ENCODE results near the gene ZNF593OS. TPM values are rescaled to one million over a fixed set of nuclear protein-coding genes. Genes with fewer than 3 reads are reported as not detected.
A peak's percentile ranks its signal among the peaks of the same experiment; 100 is the strongest.

The ZNF593OS gene
- polyA plus RNA-seq, 3 donors, result 0.50 to 0.59 TPM; not detected in 1

- Histone ChIP-seq H3K4me3 (replicated peaks in 1 of 3; ENCODE audit: low read depth in 2 of 3, low read length in 3 of 3) (no peak within 1 kb of the TSS), H2AFZ (ENCODE audit: insufficient read depth, low read depth, low read length, poor library complexity, severe bottlenecking) (no peak within 1 kb of the TSS), H4K20me1 (ENCODE audit: insufficient read depth, low read length) (no peaks in the 10 kb centered on the region), H3K4me2 (replicated peaks; ENCODE audit: extremely low read depth, low read length, poor library complexity, severe bottlenecking) (no peak within 1 kb of the TSS), H3K27me3 (ENCODE audit: control insufficient read depth in 2 of 2, insufficient read depth in 2 of 2, low read length in 2 of 2) (peaks cover 18 to 66% of the 10 kb centered on the region in 2 donors), H3K79me2 (ENCODE audit: insufficient read depth, low read length) (no peaks in the 10 kb centered on the region), H3K27ac (ENCODE audit: low read depth in 1 of 2, low read length in 2 of 2) (no peak within 1 kb of the TSS), H3K9ac (ENCODE audit: insufficient read depth, low read length, poor library complexity, severe bottlenecking) (no peak within 1 kb of the TSS), H3K9me3 (replicated peaks in 1 of 2; ENCODE audit: control insufficient read depth in 1 of 2, insufficient read depth in 1 of 2, low read length in 2 of 2) (no peaks in the 10 kb centered on the region), H3K36me3 (replicated peaks in 1 of 2; ENCODE audit: control insufficient read depth in 1 of 2, insufficient read depth in 2 of 2, low read length in 2 of 2) (no peaks in the 10 kb centered on the region), H3K4me1 (ENCODE audit: control insufficient read depth in 1 of 2, insufficient read depth in 2 of 2, low read length in 2 of 2) (peaks cover 25 to 38% of the 10 kb centered on the region in 2 donors)
- Mint-ChIP-seq H3K36me3 (peaks cover 0 to 2% of the 10 kb centered on the region in 2 donors), H3K9me3 (peaks cover 0 to 11% (median 0%) of the 10 kb centered on the region in 7 donors), H3K4me3 (peak within 1 kb of the TSS; percentile 6 to 61), H3K27me3 (ENCODE audit: low read depth in 3 of 3) (peaks cover 71 to 79% (median 78%) of the 10 kb centered on the region in 3 donors), H3K4me1 (peaks cover 32% of the 10 kb centered on the region), H3K27ac (peak within 1 kb of the TSS in 2 of 7 donors; percentile 16 to 49)
- DNase-seq, result no peak
- WGBS (ENCODE audit: insufficient coverage), result 91% methylated on average over 4 of the region's 6 CpGs
- intact Hi-C loops (cut with micrococcal nuclease), result no loop called here
- TF ChIP-seq, protein P1, sequence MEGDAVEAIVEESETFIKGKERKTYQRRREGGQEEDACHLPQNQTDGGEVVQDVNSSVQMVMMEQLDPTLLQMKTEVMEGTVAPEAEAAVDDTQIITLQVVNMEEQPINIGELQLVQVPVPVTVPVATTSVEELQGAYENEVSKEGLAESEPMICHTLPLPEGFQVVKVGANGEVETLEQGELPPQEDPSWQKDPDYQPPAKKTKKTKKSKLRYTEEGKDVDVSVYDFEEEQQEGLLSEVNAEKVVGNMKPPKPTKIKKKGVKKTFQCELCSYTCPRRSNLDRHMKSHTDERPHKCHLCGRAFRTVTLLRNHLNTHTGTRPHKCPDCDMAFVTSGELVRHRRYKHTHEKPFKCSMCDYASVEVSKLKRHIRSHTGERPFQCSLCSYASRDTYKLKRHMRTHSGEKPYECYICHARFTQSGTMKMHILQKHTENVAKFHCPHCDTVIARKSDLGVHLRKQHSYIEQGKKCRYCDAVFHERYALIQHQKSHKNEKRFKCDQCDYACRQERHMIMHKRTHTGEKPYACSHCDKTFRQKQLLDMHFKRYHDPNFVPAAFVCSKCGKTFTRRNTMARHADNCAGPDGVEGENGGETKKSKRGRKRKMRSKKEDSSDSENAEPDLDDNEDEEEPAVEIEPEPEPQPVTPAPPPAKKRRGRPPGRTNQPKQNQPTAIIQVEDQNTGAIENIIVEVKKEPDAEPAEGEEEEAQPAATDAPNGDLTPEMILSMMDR (IDR thresholded peaks at IDR 0.05), result no peak
These were observed 12.5 kb downstream of the ZNF593OS start, which contains the start of gene FAM110D for GRCh38 chr1:26158908-26159742. FAM110D (plus strand) TSS chr1:26159079; CDS start chr1:26161292, 2,213 bp downstream.

DNA sequence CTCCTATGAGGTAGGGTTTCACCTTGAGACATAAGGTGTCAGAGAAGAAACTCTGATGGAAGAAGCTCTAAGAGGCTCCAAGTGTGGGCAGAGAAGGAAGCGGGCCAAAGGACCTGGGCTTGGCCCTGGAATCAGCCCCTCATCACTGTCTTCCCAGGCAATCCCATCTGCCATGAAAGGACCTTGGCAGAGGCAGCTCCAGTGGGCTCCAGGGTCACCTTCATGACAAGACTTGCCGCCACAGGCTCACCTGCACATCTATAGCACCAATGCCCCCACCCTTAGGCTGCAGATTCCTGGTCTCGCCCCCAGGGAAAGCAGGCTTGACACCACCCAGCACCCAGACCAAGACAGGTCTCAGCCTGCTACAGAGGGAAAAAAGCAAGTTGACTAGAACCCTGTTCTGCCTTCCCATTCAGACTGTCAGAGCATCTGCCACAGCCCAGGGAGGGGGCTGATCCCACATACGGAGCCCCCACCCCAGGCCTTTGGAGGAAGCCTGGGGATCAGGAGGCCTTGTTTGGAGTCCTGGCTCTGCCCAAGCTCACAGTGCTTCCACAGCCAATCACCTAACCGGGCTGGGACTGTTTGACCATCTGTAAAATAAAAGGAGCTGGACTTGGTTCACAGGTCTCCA is 13.2 kb downstream of the ZNF593OS start:
- H3K79me2 ChIP-seq (ENCODE audit: insufficient read depth, low read length), result no peaks in the 10 kb centered on the region
- H3K9ac ChIP-seq (ENCODE audit: insufficient read depth, low read length, poor library complexity, severe bottlenecking), result no peak overlapping the region
- no peaks in the 10 kb centered on the region for H4K20me1 ChIP-seq (ENCODE audit: insufficient read depth, low read length)
- Mint-ChIP-seq H3K36me3 (peaks cover 0 to 2% of the 10 kb centered on the region in 2 donors), H3K27me3 (ENCODE audit: low read depth in 3 of 3) (peaks cover 65 to 78% (median 77%) of the 10 kb centered on the region in 3 donors), H3K27ac (no peak overlapping the region), H3K9me3 (peaks cover 0 to 7% (median 0%) of the 10 kb centered on the region in 7 donors), H3K4me3 (peak overlapping the region; percentile 6 to 15), H3K4me1 (peaks cover 34% of the 10 kb centered on the region)
- H2AFZ ChIP-seq (ENCODE audit: insufficient read depth, low read depth, low read length, poor library complexity, severe bottlenecking), result no peak overlapping the region
- 96% methylated on average over 5 of the region's 5 CpGs for WGBS (ENCODE audit: insufficient coverage)
- peaks cover 14 to 59% of the 10 kb centered on the region in 2 donors for H3K27me3 ChIP-seq (ENCODE audit: control insufficient read depth in 2 of 2, insufficient read depth in 2 of 2, low read length in 2 of 2)
- no peak overlapping the region for H3K4me2 ChIP-seq (replicated peaks; ENCODE audit: extremely low read depth, low read length, poor library complexity, severe bottlenecking)
- H3K9me3 ChIP-seq (replicated peaks in 1 of 2; ENCODE audit: control insufficient read depth in 1 of 2, insufficient read depth in 1 of 2, low read length in 2 of 2), result no peaks in the 10 kb centered on the region
- H3K4me3 ChIP-seq (replicated peaks in 1 of 3; ENCODE audit: low read depth in 2 of 3, low read length in 3 of 3), result no peak overlapping the region
- TF ChIP-seq, protein P1 (IDR thresholded peaks at IDR 0.05), result no peak
- peaks cover 28 to 40% of the 10 kb centered on the region in 2 donors for H3K4me1 ChIP-seq (ENCODE audit: control insufficient read depth in 1 of 2, insufficient read depth in 2 of 2, low read length in 2 of 2)
- H3K27ac ChIP-seq (ENCODE audit: low read depth in 1 of 2, low read length in 2 of 2), result no peak overlapping the region
- H3K36me3 ChIP-seq (replicated peaks in 1 of 2; ENCODE audit: control insufficient read depth in 1 of 2, insufficient read depth in 2 of 2, low read length in 2 of 2), result no peaks in the 10 kb centered on the region
- intact Hi-C loops (cut with micrococcal nuclease), result no loop called here
- DNase-seq, result no peak
